A549 (cell line): ENCODE measurements around the gene DOK5. TPM values are rescaled to one million over a fixed set of nuclear protein-coding genes. Genes with fewer than 3 reads are reported as not detected.

ENCODE experiments used
- ATAC-seq, 2 experiments: fragments of 200-7000 bp in 1 of 2; fragments of >200 bp in 1 of 2; cut with Nextera tagmentation in 1 of 2; cut with Tn5 transposase in 1 of 2; 3 replicates each; pipeline versions ENCODE4 v1.8.0 to v1.9.1; 2018 to 2020; ENCODE audit warnings: mild to moderate bottlenecking in 1 of 2, moderate library complexity in 1 of 2
- CTCF ChIA-PET: fragments of 300-600 bp; sonication (Branson Sonifier 250); formaldehyde crosslinking; extraction: SDS; loops from one replicate; lab custom pipeline; 2021; ENCODE audit warnings: antibody characterized with exemption, inconsistent platforms; lab: Yijun Ruan, JAX
- POLR2A ChIA-PET: fragments of 350-600 bp; formaldehyde crosslinking; extraction: SDS; loops from one replicate; lab custom pipeline; 2021; ENCODE audit warnings: antibody characterized with exemption, inconsistent platforms; lab: Yijun Ruan, JAX
- DNase-seq, 2 experiments: peaks; one replicate each; pipeline versions ENCODE4 v3.0.0 to v3.0.0-alpha.2; 2011 to 2016; ENCODE audit warnings: low read depth in 1 of 2, low spot score in 1 of 2
- FAIRE-seq: peaks from 2 replicates; lab custom pipeline; 2011; peaks lifted over from hg19 to GRCh38; lab: Jason Lieb, UNC
- H3K27ac ChIP-seq, 2 experiments: fragments of >200 bp; sonication (Bioruptor Twin); formaldehyde crosslinking; 3 replicates each; pipeline ENCODE4 v1.5.1; 2016 to 2017
- H3K4me1 ChIP-seq: fragments of >200 bp; sonication (Bioruptor Twin); formaldehyde crosslinking; 3 replicates; pipeline ENCODE4 v1.6.1; 2016
- H3K4me2 ChIP-seq: fragments of >200 bp; sonication (Bioruptor Twin); formaldehyde crosslinking; 3 replicates; pipeline ENCODE4 v1.6.1; 2016
- H3K4me3 ChIP-seq: fragments of >200 bp; sonication (Bioruptor Twin); formaldehyde crosslinking; 3 replicates; pipeline ENCODE4 v1.5.1; 2016
- H3K9me3 ChIP-seq: fragments of >200 bp; sonication (Bioruptor Twin); formaldehyde crosslinking; 3 replicates; pipeline ENCODE4 v1.6.1; 2016
- CBX8 ChIP-seq: fragments of 200-600 bp; sonication (generic); IDR thresholded peaks from 2 replicates; pipeline ENCODE4 v1.6.1; 2016
- CHD2 ChIP-seq: fragments of 150-350 bp; IDR thresholded peaks from 2 replicates; pipeline ENCODE4 v1.6.1; 2014; ENCODE audit warnings: low read length; ENCODE audit not compliant: partially characterized antibody
- CHD4 ChIP-seq: fragments of 200-600 bp; sonication (generic); IDR thresholded peaks from 2 replicates; pipeline ENCODE4 v1.6.1; 2016; ENCODE audit warnings: antibody characterized with exemption, mild to moderate bottlenecking, borderline replicate concordance
- CTCF ChIP-seq: fragments of >200 bp; sonication (Bioruptor Twin); formaldehyde crosslinking; IDR thresholded peaks from 3 replicates; pipeline ENCODE4 v1.5.1; 2016
- EHF ChIP-seq: fragments of 250-450 bp; sonication (Bioruptor Pico); IDR thresholded peaks from 2 replicates; pipeline ENCODE4 v1.5.0; 2020; ENCODE audit warnings: mild to moderate bottlenecking
- EHMT2 ChIP-seq: fragments of 200-600 bp; sonication (generic); IDR thresholded peaks from 2 replicates; pipeline ENCODE4 v1.6.1; 2016; ENCODE audit warnings: antibody characterized with exemption, low read depth, mild to moderate bottlenecking, moderate library complexity
- EP300 ChIP-seq, 2 experiments: fragments of >200 bp; sonication (Bioruptor Twin); formaldehyde crosslinking; IDR thresholded peaks; 2 replicates in 1 of 2; 3 replicates in 1 of 2; pipeline ENCODE4 v1.6.1; 2016 to 2017
- FOSB ChIP-seq: fragments of 250-450 bp; sonication (Bioruptor Pico); IDR thresholded peaks from 2 replicates; pipeline ENCODE4 v1.5.0; 2020; ENCODE audit warnings: mild to moderate bottlenecking, moderate library complexity
- FOSL2 ChIP-seq, 2 experiments: fragments of 450-650 bp in 1 of 2; fragments of >200 bp in 1 of 2; sonication (Bioruptor Twin) in 1 of 2; formaldehyde crosslinking; IDR thresholded peaks; 2 replicates each; pipeline versions ENCODE4 v1.5.0 to v1.6.1; 2016 to 2020; ENCODE audit warnings: mild to moderate bottlenecking in 1 of 2, moderate library complexity in 1 of 2
- GATA3 ChIP-seq: IDR thresholded peaks from 2 replicates; pipeline ENCODE4 v1.6.1; 2012; ENCODE audit warnings: borderline replicate concordance
- HOXB13 ChIP-seq: fragments of 250-450 bp; sonication (Bioruptor Pico); IDR thresholded peaks from 2 replicates; pipeline ENCODE4 v1.5.0; 2020; ENCODE audit warnings: low read depth, mild to moderate bottlenecking, moderate library complexity
- HOXB5 ChIP-seq: fragments of 250-450 bp; sonication (Bioruptor Pico); IDR thresholded peaks from 2 replicates; pipeline ENCODE4 v1.5.0; 2020; ENCODE audit warnings: mild to moderate bottlenecking, moderate library complexity
- JUNB ChIP-seq: fragments of >200 bp; sonication (Bioruptor Twin); formaldehyde crosslinking; IDR thresholded peaks from 2 replicates; pipeline ENCODE4 v1.6.1; 2016
- KDM1A ChIP-seq: fragments of 200-600 bp; sonication (generic); IDR thresholded peaks from 2 replicates; pipeline ENCODE4 v1.6.1; 2016; ENCODE audit warnings: low read depth, mild to moderate bottlenecking
- KDM5A ChIP-seq: fragments of 200-600 bp; sonication (generic); IDR thresholded peaks from 2 replicates; pipeline ENCODE4 v1.6.1; 2016; ENCODE audit warnings: antibody characterized with exemption, mild to moderate bottlenecking
- MAZ ChIP-seq: fragments of 150-350 bp; IDR thresholded peaks from 2 replicates; pipeline ENCODE4 v1.6.1; 2014; ENCODE audit warnings: antibody characterized with exemption, low read depth, low read length, borderline replicate concordance
- NFE2L2 ChIP-seq: fragments of 150-350 bp; conservative IDR thresholded peaks from 2 replicates; pipeline ENCODE4 v1.6.1; 2014; ENCODE audit warnings: low read length
- NPAS2 ChIP-seq: fragments of 250-450 bp; sonication (Bioruptor Pico); IDR thresholded peaks from 2 replicates; pipeline ENCODE4 v1.8.0; 2022; ENCODE audit warnings: mild to moderate bottlenecking, moderate library complexity, borderline replicate concordance
- POLR2A ChIP-seq: IDR thresholded peaks from 2 replicates; pipeline ENCODE4 v1.6.1; 2012; ENCODE audit warnings: mild to moderate bottlenecking, low read length
- RAD21 ChIP-seq, 2 experiments: fragments of >200 bp in 1 of 2; sonication (Bioruptor Twin) in 1 of 2; formaldehyde crosslinking in 1 of 2; IDR thresholded peaks in 1 of 2; conservative IDR thresholded peaks in 1 of 2; 2 replicates in 1 of 2; 3 replicates in 1 of 2; pipeline ENCODE4 v1.6.1; 2012 to 2018; ENCODE audit warnings: inconsistent platforms in 1 of 2
- RCOR1 ChIP-seq: fragments of 150-350 bp; IDR thresholded peaks from 2 replicates; pipeline ENCODE4 v1.6.1; 2014; ENCODE audit warnings: antibody characterized with exemption, low read length, low read depth
- REST ChIP-seq: fragments of 200-600 bp; sonication (generic); IDR thresholded peaks from 2 replicates; pipeline ENCODE4 v1.6.1; 2016; ENCODE audit warnings: antibody characterized with exemption, mild to moderate bottlenecking, moderate library complexity
- SREBF2 ChIP-seq: fragments of 450-650 bp; IDR thresholded peaks from 2 replicates; pipeline ENCODE4 v1.6.1; 2014; ENCODE audit warnings: mild to moderate bottlenecking, moderate library complexity
- TFCP2L1 ChIP-seq: fragments of 250-450 bp; sonication (Bioruptor Pico); IDR thresholded peaks from 2 replicates; pipeline ENCODE4 v1.5.0; 2021; ENCODE audit warnings: mild to moderate bottlenecking
- USF2 ChIP-seq: fragments of 450-650 bp; IDR thresholded peaks from 2 replicates; pipeline ENCODE4 v1.6.1; 2014; ENCODE audit warnings: antibody characterized with exemption
- ZC3H11A ChIP-seq: fragments of 450-650 bp; IDR thresholded peaks from 2 replicates; pipeline ENCODE4 v1.6.1; 2014; ENCODE audit warnings: antibody characterized with exemption, mild to moderate bottlenecking
- ZNF302 ChIP-seq: fragments of 250-450 bp; sonication (Bioruptor Pico); IDR thresholded peaks from 2 replicates; pipeline ENCODE4 v1.9.0; 2021; ENCODE audit warnings: inconsistent platforms, mild to moderate bottlenecking, moderate library complexity
- ZSCAN20 ChIP-seq: fragments of 250-450 bp; sonication (Bioruptor Pico); IDR thresholded peaks from 2 replicates; pipeline ENCODE4 v1.8.0; 2022; ENCODE audit warnings: mild to moderate bottlenecking, moderate library complexity
- WGBS: methylation state at CpG from one replicate; pipeline ENCODE4 v1.1.6; 2017; ENCODE audit errors: missing lambda C conversion rate; 5-methylcytosine and 5-hydroxymethylcytosine counted together
- polyA plus RNA-seq, 4 experiments: library from polyadenylated mRNA; depleted of rRNA in 3 of 4; stranded (reverse); fragments of >200 nt; fragmentation: RNase III in 1 of 4; extraction: RNeasy Plus Mini Kit Qiagen cat#74134 plus additional on column Dnase treatment in 1 of 4; gene quantifications; 2 replicates in 3 of 4; 3 replicates in 1 of 4; pipeline ENCODE4 v1.2.3, GENCODE V29; 2011 to 2017

Gene DOK5
- polyA plus RNA-seq, 2 of the 4 experiments (the other 2 are of a cell fraction) = not detected

GRCh38 chr20:54526801-54527200 lies 51.4 kb downstream of the DOK5 start:
- Histone ChIP-seq H3K4me1 (no peaks in the 10 kb centered on the region), H3K4me3 (no peak overlapping the region), H3K9me3 (no peaks in the 10 kb centered on the region), H3K27ac (no peak overlapping the region), H3K4me2 (no peak overlapping the region)
- ATAC-seq (no peak), DNase-seq (no peak), FAIRE-seq (no peak)
- TF ChIP-seq HOXB5 (CRISPR knock-in tag) (no peak), SREBF2 (no peak), MAZ (no peak), TFCP2L1 (CRISPR knock-in tag) (no peak), EHMT2 (no peak), RAD21 (conservative IDR thresholded peaks at IDR 0.05 in 1 of 2, IDR thresholded peaks at IDR 0.05 in 1 of 2) (no peak), NPAS2 (CRISPR knock-in tag) (no peak)
- 14% methylated on average over 1 of the region's 1 CpG for WGBS
- POLR2A ChIA-PET = interaction anchor here (0.5 kb wide), 1 partner anchor 126 kb away, joined by 3 read pairs; no protein-coding TSS in a partner anchor
- CTCF ChIA-PET = no interaction called here

GRCh38 chr20:54532573-54532972 lies 57.2 kb downstream of the DOK5 start:
- Histone ChIP-seq H3K4me3 (no peak overlapping the region), H3K9me3 (no peaks in the 10 kb centered on the region), H3K4me2 (no peak overlapping the region), H3K4me1 (no peaks in the 10 kb centered on the region), H3K27ac (no peak overlapping the region)
- TF ChIP-seq RCOR1 = no peak
- no peak for TF ChIP-seq USF2
- TF ChIP-seq FOSL2 (IDR thresholded peaks at IDR 0.05) = no peak
- no peak for TF ChIP-seq FOSL2 (CRISPR knock-in tag; IDR thresholded peaks at IDR 0.05)
- TF ChIP-seq ZSCAN20 (CRISPR knock-in tag) = no peak
- no peak for TF ChIP-seq NPAS2 (CRISPR knock-in tag)
- TF ChIP-seq KDM1A = no peak
- TF ChIP-seq CHD4 = no peak
- TF ChIP-seq CTCF = no peak
- TF ChIP-seq CBX8 = no peak
- ChIA-PET CTCF (no interaction called here), POLR2A (no interaction called here)
- FAIRE-seq (no peak), ATAC-seq (no peak), DNase-seq (no peak)
- 36% methylated on average over 3 of the region's 3 CpGs for WGBS

GRCh38 chr20:54534101-54534500 lies 58.7 kb downstream of the DOK5 start:
- DNase-seq = no peak
- ChIA-PET CTCF (interaction anchor here (0.6 kb wide), 1 partner anchor 8 kb away, joined by 8 read pairs; no protein-coding TSS in a partner anchor), POLR2A (no interaction called here)
- FAIRE-seq = no peak
- Histone ChIP-seq H3K4me2 (no peak overlapping the region), H3K27ac (no peak overlapping the region), H3K4me1 (no peaks in the 10 kb centered on the region), H3K4me3 (no peak overlapping the region), H3K9me3 (no peaks in the 10 kb centered on the region)
- no peak for ATAC-seq
- WGBS = 43% methylated on average over 4 of the region's 4 CpGs
- TF ChIP-seq ZNF302 (CRISPR knock-in tag) = no peak
- TF ChIP-seq SREBF2 = no peak
- no peak for TF ChIP-seq EHMT2
- no peak for TF ChIP-seq CHD2
- TF ChIP-seq FOSB (CRISPR knock-in tag) = no peak
- no peak for TF ChIP-seq EHF
- TF ChIP-seq POLR2A = no peak
- TF ChIP-seq ZSCAN20 (CRISPR knock-in tag) = no peak
- no peak for TF ChIP-seq HOXB5 (CRISPR knock-in tag)
- no peak for TF ChIP-seq KDM5A
- TF ChIP-seq REST = no peak
- no peak for TF ChIP-seq HOXB13 (CRISPR knock-in tag)
- TF ChIP-seq GATA3 = no peak
- TF ChIP-seq JUNB = no peak
- TF ChIP-seq NFE2L2 = no peak
- no peak for TF ChIP-seq ZC3H11A
- no peak for TF ChIP-seq TFCP2L1 (CRISPR knock-in tag)
- TF ChIP-seq EP300 (IDR thresholded peaks at IDR 0.05) = no peak
- TF ChIP-seq NPAS2 (CRISPR knock-in tag) = no peak
